K562 treated with DMSO at 1 percent for 48 hours (cell line): ENCODE results near the gene ZNF70. TPM values are rescaled to one million over a fixed set of nuclear protein-coding genes. Genes with fewer than 3 reads are reported as not detected.

Experiments used
- total RNA-seq: library from RNA; unstranded; fragments of 300-600 nt; gene quantifications from 2 replicates; pipeline ENCODE4 v1.2.3, GENCODE V29; 2022; ENCODE audit warnings: low replicate concordance; ENCODE audit errors: extremely low read depth

The ZNF70 gene
- total RNA-seq = not detected in 2 replicates

DNA sequence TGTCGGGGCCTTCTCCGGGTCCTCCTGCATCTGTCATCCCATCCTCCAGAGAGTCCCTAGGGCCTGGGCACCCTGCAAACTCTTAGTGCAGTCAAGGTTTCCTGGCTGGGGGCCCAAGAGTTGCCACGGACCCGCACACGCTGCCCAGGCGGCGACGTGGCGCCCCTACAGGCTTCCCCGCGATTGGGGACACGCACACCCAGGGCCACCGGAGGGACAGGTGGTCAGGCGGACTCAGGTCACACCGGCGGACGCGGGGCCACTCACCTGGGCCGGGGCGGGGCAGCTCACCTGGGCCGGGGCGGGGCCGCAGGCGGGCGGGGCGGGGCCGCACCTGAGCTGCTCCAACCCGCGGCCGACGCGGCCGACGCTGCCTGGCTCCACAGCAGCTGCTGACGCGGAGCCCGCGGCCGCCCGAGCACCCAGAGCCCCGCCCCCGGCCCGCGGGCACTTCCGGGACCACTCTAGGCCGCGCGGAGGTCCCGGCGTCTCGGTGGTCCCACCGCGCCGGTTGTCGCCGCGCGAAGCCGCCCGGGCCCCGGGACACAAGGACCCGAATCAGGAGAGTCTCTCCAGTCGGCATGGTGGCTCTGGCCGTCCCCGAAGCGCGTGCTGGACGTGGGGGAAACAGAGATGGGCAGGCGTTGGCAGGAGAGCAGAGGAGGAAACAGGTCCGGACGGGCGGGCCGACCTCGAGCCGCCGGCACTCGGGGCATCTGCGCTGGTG is at the start of gene ZNF70:
Gene ZNF70, minus strand, starts transcription at position 399 of the 727 bp plus-strand sequence. CDS start 5,972 bp downstream, outside the sequence.

GRCh38 chr22:23786752-23787599 is 36.1 kb upstream of the ZNF70 start, which contains the start of gene SMARCB1:
Gene SMARCB1 (plus strand): TSS chr22:23786966. CDS start chr22:23787170, 204 bp downstream.

DNA sequence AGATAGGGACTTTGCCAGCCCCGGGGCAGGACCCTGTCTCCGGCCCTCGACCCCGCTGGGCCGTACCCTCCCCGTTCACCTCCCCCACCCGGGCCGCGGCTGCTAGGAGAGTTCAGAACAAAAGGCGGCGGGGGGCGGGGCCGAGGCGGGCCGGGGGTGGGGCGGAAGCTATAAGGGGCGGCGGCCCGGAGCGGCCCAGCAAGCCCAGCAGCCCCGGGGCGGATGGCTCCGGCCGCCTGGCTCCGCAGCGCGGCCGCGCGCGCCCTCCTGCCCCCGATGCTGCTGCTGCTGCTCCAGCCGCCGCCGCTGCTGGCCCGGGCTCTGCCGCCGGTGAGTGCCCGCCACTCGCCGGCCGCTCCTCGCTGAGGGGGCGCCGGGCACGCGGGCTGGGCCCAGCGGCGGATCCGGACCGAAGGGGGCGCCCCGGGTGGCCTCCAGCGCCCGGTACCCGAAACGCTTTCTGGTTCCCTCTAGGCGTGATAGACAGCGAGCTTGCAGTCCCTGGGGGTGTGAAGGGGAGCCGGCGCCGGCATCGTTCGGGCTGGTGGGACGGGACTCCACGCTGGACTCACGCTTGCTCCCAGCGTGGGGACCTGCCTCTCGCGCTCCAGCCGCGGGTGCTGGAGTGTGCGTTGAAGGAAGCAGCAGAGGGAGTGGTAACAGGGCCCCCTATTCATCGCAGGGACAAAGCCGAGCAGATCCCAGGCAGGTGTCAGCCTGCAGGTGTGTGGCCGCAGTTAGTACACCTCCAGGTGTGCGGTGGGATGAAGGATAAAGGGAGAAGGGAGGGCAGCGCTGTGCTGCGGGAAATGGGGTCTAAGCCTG is 21.9 kb upstream of the ZNF70 start, which contains the start of gene MMP11:
Gene MMP11, plus strand, starts transcription at position 201 of the 825 bp plus-strand sequence. Its CDS starts 22 bp downstream, at position 223.

DNA sequence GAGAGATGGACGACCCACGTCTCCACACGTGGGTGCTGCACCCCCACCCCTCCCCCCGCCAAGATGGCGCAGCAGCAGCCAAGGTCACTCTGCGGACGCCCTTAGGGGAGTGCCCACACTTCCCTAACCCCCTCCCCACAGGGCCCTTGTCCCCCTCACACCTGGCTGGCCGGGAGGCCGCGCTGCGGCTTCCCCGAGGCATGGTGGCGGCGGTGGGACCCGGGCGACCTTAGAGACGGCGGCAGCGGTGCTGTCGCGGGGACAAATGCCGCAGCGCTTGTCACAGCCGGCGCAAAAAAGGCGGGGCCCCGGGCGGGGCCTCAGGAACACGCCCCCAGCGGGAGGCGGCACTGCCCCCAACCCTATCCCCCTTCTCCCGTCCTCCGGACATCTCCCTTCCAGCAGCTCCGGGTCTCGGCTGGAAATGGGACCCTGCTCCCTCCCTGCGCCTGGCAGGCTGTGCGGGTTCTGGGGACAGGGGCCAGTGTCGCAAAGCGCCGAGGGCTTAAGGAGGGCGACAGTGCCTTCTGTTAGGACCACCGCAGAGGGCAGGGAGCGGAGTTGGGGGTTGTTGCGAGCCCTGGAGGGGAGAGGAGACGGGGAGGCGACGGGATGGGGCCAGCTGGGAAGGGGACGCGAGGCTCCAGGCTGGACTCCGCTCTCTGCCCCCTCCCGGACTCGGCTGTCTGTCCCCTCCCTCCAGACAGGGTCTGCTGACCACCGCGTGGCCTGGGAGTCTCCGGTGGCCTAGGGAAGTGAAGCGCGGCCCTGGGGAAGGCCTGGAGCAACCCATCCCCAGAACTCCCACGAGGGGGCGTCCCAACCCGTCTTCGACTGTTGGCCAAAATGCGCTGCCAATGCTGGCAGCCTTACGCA is 17.0 kb upstream of the ZNF70 start, which contains the start of gene CHCHD10:
Gene CHCHD10, minus strand, starts transcription at position 300 of the 876 bp plus-strand sequence. Its CDS starts 98 bp downstream, at position 202.

DNA sequence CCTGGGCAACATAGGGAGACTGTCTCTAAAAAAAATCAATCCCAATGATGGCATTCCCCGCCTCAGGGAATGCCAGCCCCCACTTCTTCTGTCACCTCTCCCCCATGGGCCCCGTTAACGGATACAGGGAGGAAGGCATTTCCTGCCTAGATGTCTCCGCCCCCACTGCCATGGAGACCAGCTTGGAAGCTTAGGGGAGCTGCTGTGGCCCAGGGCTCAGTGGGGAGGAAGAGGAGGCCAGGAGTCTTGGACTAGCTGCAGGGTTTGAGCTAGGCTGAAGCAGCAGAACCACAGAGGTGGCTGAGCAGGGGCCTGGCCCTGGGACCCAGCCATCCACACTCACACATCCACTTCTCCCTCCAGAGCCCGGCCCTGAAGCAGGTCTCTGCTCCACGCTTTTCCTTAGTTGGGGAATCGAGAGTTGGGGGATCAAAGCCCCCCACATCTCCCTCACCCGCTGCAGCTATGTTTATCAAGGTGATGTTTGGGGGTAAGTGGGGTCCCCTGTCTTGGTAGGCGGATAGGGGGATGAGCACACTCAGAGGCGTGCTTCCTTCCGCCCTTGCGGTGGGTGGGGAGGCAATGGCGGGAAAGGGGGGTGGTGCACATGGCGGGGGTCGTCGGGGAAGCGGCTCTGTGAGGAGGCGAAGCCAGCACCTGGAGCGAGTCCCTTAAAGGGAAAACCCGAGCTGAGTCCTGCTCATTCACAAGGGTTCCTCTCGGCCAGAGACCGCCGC is 12.1 kb upstream of the ZNF70 start, which contains the start of gene C22orf15:
Gene C22orf15, plus strand, starts transcription at position 149 of the 737 bp plus-strand sequence. Its CDS starts 317 bp downstream, at position 466.

DNA sequence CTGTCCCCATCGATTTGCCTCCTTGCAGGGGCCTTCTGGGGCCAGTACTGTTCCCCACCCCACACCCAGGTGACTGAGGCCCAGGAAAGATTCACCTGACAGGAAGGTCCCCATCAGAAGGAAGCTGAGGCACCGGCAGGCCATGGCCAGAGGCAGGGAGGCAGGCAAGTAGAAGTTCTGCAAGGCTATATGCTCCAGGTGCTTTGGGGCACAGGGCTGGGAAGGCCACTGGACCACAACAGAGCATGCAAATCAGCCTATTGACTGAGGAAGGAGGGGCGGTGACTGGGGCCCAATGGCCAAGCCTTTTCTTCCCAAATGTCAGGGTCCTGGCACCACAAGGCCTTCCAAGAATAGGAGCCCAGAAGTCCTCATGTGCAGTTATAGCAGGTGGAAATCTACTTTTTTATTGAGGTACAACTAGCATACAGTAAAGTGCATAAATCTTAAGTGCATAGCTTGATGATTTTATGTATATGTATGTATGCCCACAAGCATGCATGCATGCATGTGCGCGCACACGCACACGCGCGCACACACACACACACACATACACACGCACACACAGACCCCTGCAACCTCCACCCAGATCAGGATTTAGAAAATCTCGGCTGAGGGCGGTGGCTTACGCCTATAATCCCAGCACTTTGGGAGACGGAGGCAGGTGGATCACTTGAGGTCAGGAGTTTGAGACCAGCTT is 3.5 kb upstream of the ZNF70 start, which contains the start of gene VPREB3:
Gene VPREB3, minus strand, starts transcription at position 206 of the 700 bp plus-strand sequence. Its CDS starts 62 bp downstream, at position 144.

DNA sequence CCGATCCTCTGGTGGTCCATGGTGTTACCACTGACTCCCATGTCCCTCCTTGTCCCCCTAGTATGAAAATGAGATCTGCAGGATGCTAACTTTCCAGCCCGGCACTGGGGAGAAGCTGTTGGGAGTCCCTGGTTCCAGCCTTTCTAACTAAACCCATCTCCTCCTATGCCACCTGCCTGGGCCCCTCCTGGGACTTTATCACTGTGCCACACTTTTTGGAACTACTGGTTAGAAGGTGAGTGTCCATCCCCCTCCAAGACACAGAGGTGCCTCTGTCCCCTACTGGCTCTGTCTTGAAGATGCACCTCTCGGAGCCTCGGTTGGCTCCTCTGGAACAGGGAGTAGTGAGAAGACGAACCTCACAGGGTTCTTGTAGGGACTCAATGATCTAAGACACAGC is 60.2 kb downstream of the ZNF70 start, which contains the start of gene RGL4:
Gene RGL4, plus strand, starts transcription at position 301 of the 400 bp plus-strand sequence. CDS start 1,018 bp downstream, outside the sequence.

Other genes with a start within 250 kb of the ZNF70 start
- gene IGLL1, start 170.8 kb downstream of the ZNF70 start, total RNA-seq = not detected in 2 replicates
- not detected in 2 replicates for gene DRICH1, start 118.8 kb downstream of the ZNF70 start, total RNA-seq
- gene RGL4, start 60.1 kb downstream of the ZNF70 start, total RNA-seq = not detected in 2 replicates
- gene VPREB3, start 3.3 kb upstream of the ZNF70 start, total RNA-seq = not detected in 2 replicates
- gene C22orf15, start 11.9 kb upstream of the ZNF70 start, total RNA-seq = not detected in 2 replicates
- not detected in 2 replicates for gene CHCHD10, start 16.9 kb upstream of the ZNF70 start, total RNA-seq
- gene MMP11, start 21.7 kb upstream of the ZNF70 start, total RNA-seq = not detected in 2 replicates
- not detected in 2 replicates for gene SMARCB1, start 35.9 kb upstream of the ZNF70 start, total RNA-seq
- gene DERL3, start 87.9 kb upstream of the ZNF70 start, total RNA-seq = not detected in 2 replicates
- not detected in 2 replicates for gene SLC2A11, start 106.8 kb upstream of the ZNF70 start, total RNA-seq
- gene MIF, start 143.3 kb upstream of the ZNF70 start, total RNA-seq = not detected in 2 replicates
- not detected in 2 replicates for gene GSTT2B, start 210.1 kb upstream of the ZNF70 start, total RNA-seq
- gene DDTL, start 215.8 kb upstream of the ZNF70 start, total RNA-seq = not detected in 2 replicates
- not detected in 2 replicates for gene DDT, start 223.3 kb upstream of the ZNF70 start, total RNA-seq
- not detected in 2 replicates for gene GSTT2, start 229.0 kb upstream of the ZNF70 start, total RNA-seq